Stimulated activated CD4-positive, alpha-beta T cell treated with anti-CD3 and anti-CD28 coated beads, Interleukin-2, amount 100 ng/mL, for 24 hours (primary cell): ENCODE data around the gene ZNF189.

Experiments used
- DNase-seq, 2 donors: peaks; one replicate each; pipeline ENCODE4 v3.0.0-alpha.2; 2020

ZNF189 gene

DNA sequence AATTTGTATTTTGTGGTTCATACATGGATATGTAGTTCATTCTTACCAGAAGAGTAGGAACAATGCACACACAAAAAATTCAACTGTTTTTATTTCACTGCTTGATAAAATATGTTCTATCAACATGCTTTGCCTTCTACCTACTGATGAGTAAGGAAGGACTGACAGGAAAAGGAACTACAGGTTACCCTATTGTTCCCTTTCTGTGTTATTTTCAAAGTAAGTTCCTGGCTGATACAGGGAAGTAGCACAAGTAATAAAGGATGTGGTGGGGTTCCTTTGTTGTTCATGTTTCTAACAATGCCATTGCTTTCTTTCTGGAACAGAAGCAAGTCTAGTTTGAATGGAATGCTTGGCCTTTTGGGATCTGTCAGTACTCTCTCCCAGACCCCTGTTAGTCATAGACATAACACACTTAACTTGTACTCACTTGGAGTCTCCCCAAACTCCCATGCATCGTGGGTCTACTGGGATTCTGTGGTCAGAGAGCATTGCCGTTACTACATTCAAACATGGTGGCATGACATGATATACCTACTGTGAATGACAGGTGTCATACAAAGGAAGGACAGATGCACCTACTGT lies 57.1 kb downstream of the ZNF189 start:
- DNase-seq = no peak

DNA sequence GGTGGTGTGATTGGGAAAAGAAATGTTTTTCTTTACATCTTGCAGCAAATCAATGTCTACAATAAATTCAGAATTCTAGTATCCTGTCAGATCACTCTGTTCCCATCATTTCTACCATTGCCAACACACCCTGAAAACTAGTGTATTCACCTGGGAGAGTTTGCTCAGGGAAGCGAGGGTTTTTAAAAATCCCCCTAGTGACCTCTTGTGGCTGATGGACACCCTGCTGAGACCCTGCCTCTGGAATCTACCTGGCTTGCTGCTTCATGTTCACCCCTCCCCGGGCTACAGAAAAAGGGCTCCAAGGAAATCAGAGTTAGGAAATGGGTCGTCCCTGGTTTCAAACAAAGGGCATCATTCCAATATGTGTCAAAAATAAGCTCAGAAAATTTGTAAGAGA lies 58.4 kb downstream of the ZNF189 start:
- DNase-seq = no peak

DNA sequence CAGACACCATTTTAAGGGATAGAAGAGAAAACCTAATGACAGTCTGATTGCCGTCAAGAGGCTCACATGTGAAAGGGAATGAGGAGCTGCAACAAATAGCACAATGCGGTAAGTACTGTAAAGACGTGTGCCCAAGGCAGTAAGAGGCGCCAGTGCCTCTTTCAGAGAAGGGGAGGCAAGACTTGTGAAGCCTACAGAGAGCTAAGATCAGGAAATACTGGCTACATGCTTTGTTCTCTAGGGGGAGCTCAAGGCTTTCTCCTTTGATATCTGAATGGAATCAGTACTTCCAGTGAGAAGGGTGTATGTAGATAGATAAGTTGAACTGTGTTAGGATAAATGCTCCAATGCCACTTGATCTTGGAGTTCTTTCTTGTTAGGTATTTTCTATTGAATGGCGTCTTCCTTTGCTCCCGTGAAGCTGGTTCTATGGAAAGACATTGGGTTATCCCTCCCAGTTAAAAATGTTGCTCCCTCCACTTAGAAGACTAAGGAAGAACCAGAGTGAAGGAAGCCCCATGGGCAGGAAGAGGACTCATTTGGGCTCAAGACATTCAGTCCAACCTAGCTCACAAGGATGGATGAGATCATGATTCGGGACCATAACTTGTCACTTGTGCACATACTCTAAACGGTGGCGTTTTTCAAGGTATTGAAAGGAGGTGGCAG lies 60.4 kb downstream of the ZNF189 start:
- no peak for DNase-seq
